ENCODE data around the gene BCORL1. TPM values are rescaled to one million over a fixed set of nuclear protein-coding genes. Genes with fewer than 3 reads are reported as not detected.

BCORL1 gene
- 8.1 TPM for total RNA-seq

GRCh38 chrX:129982300-129983251, at the start of gene BCORL1:
Gene BCORL1, plus strand, starts transcription at chrX:129982635. Its CDS starts 22,597 bp downstream, at chrX:130005232.
- peak; percentile 87 for ATAC-seq
- peak; percentile 88 for DNase-seq (ENCODE audit: low spot score)

GRCh38 chrX:129932821-129933321, 49.6 kb upstream of the BCORL1 start:
- peak; percentile 45 for DNase-seq (ENCODE audit: low spot score)

GRCh38 chrX:129933700-129934099, 48.7 kb upstream of the BCORL1 start:
- DNase-seq (ENCODE audit: low spot score) (no peak), ATAC-seq (no peak)

More at GRCh38 chrX:129932821-129933321, 49.6 kb upstream of the BCORL1 start:
- peak; percentile 2 for ATAC-seq

DNA sequence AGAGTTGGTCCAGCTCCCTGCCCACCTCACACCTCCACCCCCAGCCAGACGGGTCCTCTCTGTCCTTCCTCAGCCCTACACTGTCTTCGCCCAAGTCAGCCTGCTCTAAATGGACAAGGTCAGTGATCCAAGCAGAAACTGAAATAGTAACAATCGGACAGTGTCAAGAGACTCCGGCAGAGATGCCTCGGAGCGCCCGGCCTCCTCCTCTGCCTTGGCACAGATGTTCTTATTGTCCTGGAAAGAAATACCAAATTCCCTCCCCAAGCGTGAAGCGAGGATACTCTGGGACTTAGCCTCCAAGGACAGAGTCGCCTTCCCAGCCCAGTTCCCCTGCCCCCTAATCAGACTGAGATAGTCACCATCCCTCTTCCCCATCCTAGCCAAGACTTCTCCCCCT, 48.0 kb upstream of the BCORL1 start:
- no peak for ATAC-seq

DNA sequence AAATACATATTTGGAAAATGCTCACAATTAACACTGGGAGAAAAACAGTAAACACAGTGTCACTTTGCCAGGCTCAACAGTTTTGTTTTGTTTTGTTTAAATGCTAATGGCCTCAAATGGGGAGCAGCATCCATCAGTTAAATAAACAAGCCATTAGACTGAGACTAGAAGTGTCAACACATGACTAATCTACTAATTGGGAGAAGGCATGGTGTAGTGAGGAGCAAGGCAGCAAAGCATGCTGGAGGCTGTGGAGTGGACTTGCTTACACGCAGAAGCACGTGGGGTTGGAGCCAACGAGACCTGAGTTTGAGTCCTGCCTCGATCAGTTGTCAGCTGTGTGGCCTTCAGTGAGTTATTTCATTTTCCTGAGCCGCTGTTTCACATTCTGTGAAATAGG, 47.5 kb upstream of the BCORL1 start:
- no peak for ATAC-seq
- no peak for DNase-seq (ENCODE audit: low spot score)

More for the DNA sequence above, 48.0 kb upstream of the BCORL1 start:
- DNase-seq (ENCODE audit: low spot score) = no peak

- no peak for ATAC-seq
- DNase-seq (ENCODE audit: low spot score) = no peak
Observed at GRCh38 chrX:129938081-129938480, 44.4 kb upstream of the BCORL1 start.

DNA sequence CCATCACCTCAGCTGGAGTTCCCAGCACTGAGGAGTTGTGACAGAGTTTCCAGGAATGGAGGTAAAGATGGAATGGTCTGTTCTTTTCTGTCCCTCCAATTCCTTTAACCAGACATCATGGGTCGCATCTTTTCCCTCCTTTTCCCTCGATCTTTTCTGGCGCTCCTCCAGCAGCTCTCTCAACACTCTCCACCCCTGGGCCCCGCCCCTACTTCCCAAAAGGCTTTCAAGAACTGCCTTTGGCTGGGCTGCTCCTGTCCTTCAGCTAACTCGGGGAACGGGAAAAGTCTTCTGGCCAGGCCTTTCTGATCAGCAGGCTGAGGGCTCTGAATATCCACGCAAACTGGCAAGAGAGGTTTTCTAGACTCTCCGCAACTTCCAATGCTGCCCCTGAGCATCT, 42.4 kb upstream of the BCORL1 start:
- DNase-seq (ENCODE audit: low spot score) (no peak), ATAC-seq (no peak)

DNA sequence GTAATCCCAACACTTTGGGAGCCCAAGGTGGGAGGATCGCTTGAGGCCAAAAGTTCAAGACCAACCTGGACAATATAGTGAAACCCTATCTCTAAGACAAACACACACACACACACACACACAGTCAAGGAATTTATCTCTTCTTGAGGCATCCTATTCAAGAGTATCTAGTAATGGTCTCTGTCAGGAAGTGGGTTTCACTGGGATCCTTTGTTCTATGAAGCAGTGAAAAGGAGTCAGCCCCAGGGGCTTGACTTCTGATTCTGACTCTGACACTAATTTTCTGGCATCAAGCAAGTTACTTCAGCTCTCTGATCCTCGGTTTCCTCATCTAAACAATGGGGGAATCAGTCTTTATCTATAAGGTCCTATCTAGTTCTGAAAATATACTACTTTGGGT, 41.7 kb upstream of the BCORL1 start:
- no peak for DNase-seq (ENCODE audit: low spot score)
- no peak for ATAC-seq

DNA sequence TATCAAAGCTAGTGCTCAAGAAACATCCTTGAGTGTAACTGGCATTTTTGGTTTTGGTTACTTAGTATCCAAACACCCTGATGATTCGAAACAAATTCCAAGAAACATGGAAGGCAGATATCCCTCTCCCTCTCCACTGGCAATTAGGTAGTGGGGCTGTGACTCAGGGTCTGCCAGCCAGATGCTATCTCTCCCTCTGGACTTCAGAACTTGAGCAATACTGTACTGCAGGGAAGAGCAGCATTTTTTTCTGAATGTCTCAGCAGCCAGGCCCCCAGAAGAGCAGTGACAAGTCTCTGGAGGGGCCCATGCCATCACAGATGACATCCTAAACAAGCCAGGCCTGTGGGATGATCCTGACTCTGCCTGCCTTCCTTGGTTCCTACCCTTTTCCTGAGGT, 37.3 kb upstream of the BCORL1 start:
- DNase-seq (ENCODE audit: low spot score) = no peak
- no peak for ATAC-seq

- ATAC-seq (no peak), DNase-seq (ENCODE audit: low spot score) (no peak)
Observed at GRCh38 chrX:129953334-129953648, 29.1 kb upstream of the BCORL1 start.

- ATAC-seq = no peak
Observed at GRCh38 chrX:129953881-129954280, 28.6 kb upstream of the BCORL1 start.

GRCh38 chrX:129954804-129955203, 27.6 kb upstream of the BCORL1 start:
- ATAC-seq = peak; percentile 45
- DNase-seq (ENCODE audit: low spot score) = no peak

More at GRCh38 chrX:129953881-129954280, 28.6 kb upstream of the BCORL1 start:
- DNase-seq (ENCODE audit: low spot score) = no peak

GRCh38 chrX:129955682-129956081, 26.8 kb upstream of the BCORL1 start:
- DNase-seq (ENCODE audit: low spot score) (no peak), ATAC-seq (no peak)

DNA sequence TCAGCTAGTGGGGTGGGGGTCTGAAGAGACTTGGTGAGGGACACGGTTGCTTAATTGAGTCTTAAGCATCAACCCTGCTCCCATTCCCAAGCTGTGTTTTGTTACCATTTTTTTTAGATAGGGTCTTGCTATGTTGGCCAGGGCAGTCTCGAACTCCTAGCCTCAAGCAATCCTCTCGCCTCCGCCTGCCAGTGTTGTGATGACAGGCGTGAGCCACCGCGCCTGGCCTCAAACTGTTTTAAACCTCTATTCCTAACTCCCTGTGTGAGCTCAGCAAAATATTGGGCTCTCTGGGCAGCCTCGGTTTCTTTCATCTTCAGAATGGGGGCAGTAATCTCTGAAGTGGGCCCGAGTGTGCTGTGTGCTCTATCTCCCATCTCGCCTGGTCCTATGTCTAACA, 26.3 kb upstream of the BCORL1 start:
- ATAC-seq (no peak), DNase-seq (ENCODE audit: low spot score) (no peak)

DNA sequence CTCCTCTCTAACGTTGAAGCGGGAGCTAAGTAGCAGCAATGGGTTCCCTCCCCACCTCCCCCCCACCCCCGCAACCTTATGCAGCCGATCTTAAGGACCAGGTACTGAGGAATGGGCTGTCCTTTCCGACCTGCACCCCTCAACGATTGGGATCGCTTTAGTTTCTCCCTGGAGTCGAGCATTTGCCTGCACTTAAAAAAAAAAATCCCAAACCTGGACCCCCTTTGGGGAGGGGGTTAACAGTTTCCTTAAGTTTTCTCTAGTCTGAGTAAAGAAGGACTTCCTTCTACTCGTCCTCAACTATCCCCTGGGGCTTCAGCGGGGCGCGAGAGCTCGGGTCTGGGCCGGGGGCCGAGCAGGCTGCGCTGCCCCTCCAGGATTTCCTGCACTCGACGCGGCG, 25.7 kb upstream of the BCORL1 start:
- DNase-seq (ENCODE audit: low spot score) (no peak), ATAC-seq (no peak)

DNA sequence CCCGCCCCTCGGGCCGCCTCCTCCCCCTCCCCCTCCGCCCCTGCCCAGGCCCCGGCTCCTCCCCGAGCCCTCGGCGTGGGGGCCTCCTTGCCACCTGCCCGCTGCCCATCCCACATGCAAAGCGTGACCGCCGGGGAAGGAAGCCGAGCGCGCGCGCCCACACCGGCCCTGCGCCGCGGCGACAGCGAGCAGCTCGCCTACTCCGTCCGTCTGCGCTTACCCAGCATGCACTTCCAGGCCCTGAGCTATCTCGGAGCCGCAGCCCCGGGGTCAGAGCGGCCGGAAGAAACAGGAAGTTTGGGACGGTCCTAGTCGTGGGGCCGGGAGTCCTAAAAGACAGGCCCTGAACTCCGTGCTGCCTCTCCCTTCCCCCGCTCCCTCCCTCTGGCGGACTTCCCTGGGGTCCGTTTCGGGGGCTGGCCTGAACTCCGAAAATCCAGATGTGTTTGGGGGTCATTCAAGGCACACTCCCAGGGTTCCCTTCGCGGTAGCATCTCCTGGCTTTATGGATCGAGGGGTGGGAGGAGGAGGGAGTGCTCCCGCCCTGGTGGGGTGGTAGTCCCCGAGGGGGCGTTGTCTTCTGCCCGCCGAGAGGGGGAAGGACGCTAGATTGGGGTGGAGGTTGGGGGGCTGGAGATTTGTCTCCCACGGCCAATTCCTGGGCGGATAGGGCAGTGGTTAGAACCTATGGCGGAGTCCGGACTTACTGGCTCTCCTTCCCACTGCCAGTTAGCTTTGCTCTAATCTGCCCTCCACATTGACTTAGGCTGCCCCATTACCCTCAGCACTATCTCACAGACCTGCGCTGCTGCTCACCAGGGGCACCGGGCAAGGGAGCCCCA, 25.0 kb upstream of the BCORL1 start:
- ATAC-seq (peak; percentile 77), DNase-seq (ENCODE audit: low spot score) (peak; percentile 61)

- no peak for ATAC-seq
- no peak for DNase-seq (ENCODE audit: low spot score)
Observed at GRCh38 chrX:129958083-129958465, 24.4 kb upstream of the BCORL1 start.

- no peak for ATAC-seq
- no peak for DNase-seq (ENCODE audit: low spot score)
Observed at GRCh38 chrX:129958814-129959492, 23.5 kb upstream of the BCORL1 start.

DNA sequence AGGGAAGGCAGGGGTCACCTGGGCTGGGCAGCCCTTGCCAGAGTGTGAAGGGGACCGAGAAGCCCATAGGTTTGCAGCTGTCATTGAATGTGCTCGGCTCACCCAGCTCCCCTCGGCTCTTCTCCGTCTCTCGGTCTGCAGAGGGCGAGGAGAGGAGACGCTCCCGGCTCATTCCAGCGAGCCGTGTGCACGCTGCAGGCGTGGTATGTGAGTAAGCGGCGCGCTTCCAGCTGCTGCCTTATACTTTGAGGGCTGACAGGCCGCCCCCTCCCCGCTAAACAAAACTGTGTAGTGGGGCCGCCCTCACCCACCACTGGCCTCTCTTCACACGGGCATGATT, 23.0 kb upstream of the BCORL1 start:
- no peak for DNase-seq (ENCODE audit: low spot score)
- ATAC-seq = no peak

GRCh38 chrX:129961180-129962083, 21.0 kb upstream of the BCORL1 start:
- DNase-seq (ENCODE audit: low spot score) = peak; percentile 68
- ATAC-seq = peak; percentile 86

Measured in left lobe of liver (tissue), 2 donors.